SU-DHL-6 (cell line): ENCODE results near the gene CDH16.
"Not testable (repeated sequence)": the region's sequence is repeated elsewhere in the genome, so short reads cannot be mapped to it uniquely, and the experiment has no call there.

Experiments used
- H2AFZ ChIP-seq: fragments of 200-600 bp; sonication (generic); 2 replicates; pipeline ENCODE4 v1.6.1; 2014; ENCODE audit warnings: low read depth, mild to moderate bottlenecking, moderate library complexity, mixed read lengths, antibody characterized with exemption, low read length; ENCODE audit not compliant: severe bottlenecking
- H3F3A ChIP-seq: fragments of 200-600 bp; shearing (Covaris generic); 2 replicates; pipeline ENCODE4 v1.6.0; 2016; ENCODE audit warnings: antibody characterized with exemption, mild to moderate bottlenecking; ENCODE audit not compliant: insufficient read depth
- H3K27ac ChIP-seq: fragments of 200-600 bp; sonication (generic); 2 replicates; pipeline ENCODE4 v1.5.1; 2016; ENCODE audit warnings: low read depth, mild to moderate bottlenecking, low read length, moderate library complexity, mixed read lengths
- H3K27me3 ChIP-seq: fragments of 200-600 bp; sonication (generic), shearing (Covaris generic); 2 replicates; pipeline ENCODE4 v1.6.0; 2014; ENCODE audit warnings: mild to moderate bottlenecking, low read length
- H3K36me3 ChIP-seq: fragments of 200-600 bp; sonication (generic); 2 replicates; pipeline ENCODE4 v1.6.1; 2014; ENCODE audit warnings: mild to moderate bottlenecking, low read length, mixed read lengths
- H3K4me2 ChIP-seq: fragments of 300-600, 200-600 bp; shearing (Covaris generic), sonication (generic); 2 replicates; pipeline ENCODE4 v1.6.0; 2014; ENCODE audit warnings: low read length, low read depth, mild to moderate bottlenecking; ENCODE audit not compliant: poor library complexity, severe bottlenecking
- H3K4me3 ChIP-seq: fragments of 200-600 bp; sonication (generic); 2 replicates; pipeline ENCODE4 v1.5.1; 2014; ENCODE audit warnings: antibody characterized with exemption, low read length, mild to moderate bottlenecking, mixed read lengths; ENCODE audit not compliant: insufficient read depth, poor library complexity, severe bottlenecking
- H3K79me2 ChIP-seq: fragments of 200-600 bp; sonication (generic); 2 replicates; pipeline ENCODE4 v1.6.1; 2014; ENCODE audit warnings: mild to moderate bottlenecking, low read length, moderate library complexity; ENCODE audit not compliant: insufficient read depth
- H3K9ac ChIP-seq: fragments of 200-600 bp; sonication (generic); 2 replicates; pipeline ENCODE4 v1.7.0; 2014; ENCODE audit warnings: mild to moderate bottlenecking, low read length
- H3K9me2 ChIP-seq: fragments of 200-600 bp; sonication (generic); replicated peaks from 2 replicates; pipeline ENCODE4 v1.6.1; 2014; ENCODE audit warnings: low read length; ENCODE audit not compliant: insufficient read depth
- H3K9me3 ChIP-seq: fragments of 200-600 bp; sonication (generic); 2 replicates; pipeline ENCODE4 v1.6.1; 2014; ENCODE audit warnings: low read length, mixed read lengths; ENCODE audit not compliant: insufficient read depth
- H4K20me1 ChIP-seq: fragments of 200-600 bp; sonication (generic); 2 replicates; pipeline ENCODE4 v1.6.1; 2014; ENCODE audit warnings: low read depth, mild to moderate bottlenecking, antibody characterized with exemption, low read length, moderate library complexity, mixed read lengths
- CTCF ChIP-seq: fragments of 200-600 bp; sonication (generic); IDR thresholded peaks from one replicate; pipeline ENCODE4 v1.5.1; 2017; ENCODE audit warnings: antibody characterized with exemption, mild to moderate bottlenecking, low read length, moderate library complexity; ENCODE audit not compliant: insufficient read depth, poor library complexity, severe bottlenecking
- EZH2phosphoT487 ChIP-seq: fragments of 200-600 bp; sonication (generic), shearing (Covaris generic); conservative IDR thresholded peaks from 2 replicates; pipeline ENCODE4 v1.6.1; 2018; ENCODE audit warnings: mild to moderate bottlenecking, antibody characterized with exemption, low read length, moderate library complexity, mixed read lengths

The CDH16 gene

GRCh38 chr16:66946541-66946940 lies 27.9 kb upstream of the CDH16 start:
- no peak overlapping the region for H3K27ac ChIP-seq
- no peak overlapping the region for H2AFZ ChIP-seq

GRCh38 chr16:66945939-66946338 lies 27.3 kb upstream of the CDH16 start:
- Histone ChIP-seq H3K9ac (no peak overlapping the region), H4K20me1 (no peaks in the 10 kb centered on the region), H3K9me2 (no peaks in the 10 kb centered on the region), H3K27ac (no peak overlapping the region), H3F3A (no peaks in the 10 kb centered on the region), H3K27me3 (no peaks in the 10 kb centered on the region), H3K9me3 (no peaks in the 10 kb centered on the region), H3K4me2 (no peak overlapping the region), H3K4me3 (no peak overlapping the region), H3K36me3 (no peaks in the 10 kb centered on the region), H3K79me2 (no peaks in the 10 kb centered on the region), H2AFZ (no peak overlapping the region)
- TF ChIP-seq EZH2phosphoT487: no peak
- TF ChIP-seq CTCF: no peak

More at GRCh38 chr16:66946541-66946940, 27.9 kb upstream of the CDH16 start:
- Histone ChIP-seq H3K27me3 (no peaks in the 10 kb centered on the region), H3K4me3 (no peak overlapping the region), H3F3A (no peaks in the 10 kb centered on the region), H3K9me3 (no peaks in the 10 kb centered on the region), H3K79me2 (no peaks in the 10 kb centered on the region), H4K20me1 (no peaks in the 10 kb centered on the region), H3K9ac (no peak overlapping the region), H3K9me2 (no peaks in the 10 kb centered on the region), H3K36me3 (no peaks in the 10 kb centered on the region), H3K4me2 (no peak overlapping the region)
- TF ChIP-seq CTCF (no peak), EZH2phosphoT487 (no peak)

GRCh38 chr16:66944971-66945370 lies 26.3 kb upstream of the CDH16 start:
- H3K36me3 ChIP-seq, H3K4me3 ChIP-seq, H3F3A ChIP-seq, H3K79me2 ChIP-seq, H3K9me3 ChIP-seq, H3K4me2 ChIP-seq, H3K27me3 ChIP-seq, H3K9me2 ChIP-seq, H4K20me1 ChIP-seq, H2AFZ ChIP-seq, H3K9ac ChIP-seq, H3K27ac ChIP-seq: not testable (repeated sequence)

- H3K36me3 ChIP-seq: no peaks in the 10 kb centered on the region
- TF ChIP-seq CTCF (no peak), EZH2phosphoT487 (no peak)
- H3K79me2 ChIP-seq: no peaks in the 10 kb centered on the region
- no peaks in the 10 kb centered on the region for H4K20me1 ChIP-seq
- no peaks in the 10 kb centered on the region for H3K9me2 ChIP-seq
- H3K4me2 ChIP-seq: no peak overlapping the region
- no peak overlapping the region for H3K4me3 ChIP-seq
- no peaks in the 10 kb centered on the region for H3K9me3 ChIP-seq
- H3K27ac ChIP-seq: no peak overlapping the region
- no peaks in the 10 kb centered on the region for H3K27me3 ChIP-seq
- no peaks in the 10 kb centered on the region for H3F3A ChIP-seq
- H3K9ac ChIP-seq: no peak overlapping the region
- no peak overlapping the region for H2AFZ ChIP-seq
Observed at GRCh38 chr16:66944054-66944441, 25.4 kb upstream of the CDH16 start.
